ENCODE data around the gene TMEM43.

The TMEM43 gene

GRCh38 chr3:14181253-14181652 is 56.4 kb downstream of the TMEM43 start:
- H4K20me1 ChIP-seq (ENCODE audit: control insufficient read depth, insufficient read depth, low read depth, low read length): peaks cover 4% of the 10 kb centered on the region; the same call in 1 of the 2 replicates
- no peak overlapping the region for H3K27ac ChIP-seq (ENCODE audit: low read depth, low read length)
- H3K4me2 ChIP-seq (ENCODE audit: low read length): no peak overlapping the region
- peaks cover 37% of the 10 kb centered on the region for H3K4me1 ChIP-seq (ENCODE audit: control insufficient read depth, low read length)
- H3K9me2 ChIP-seq (replicated peaks; ENCODE audit: control insufficient read depth, low read length): no peaks in the 10 kb centered on the region
- peaks cover 3% of the 10 kb centered on the region; the same call in 1 of the 2 replicates for H3F3A ChIP-seq (ENCODE audit: control insufficient read depth, insufficient read depth)
- H3K79me2 ChIP-seq (ENCODE audit: control insufficient read depth, low read length): peaks cover 83% of the 10 kb centered on the region
- H3K36me3 ChIP-seq (ENCODE audit: control insufficient read depth, low read length): peaks cover 48% of the 10 kb centered on the region
- TF ChIP-seq EZH2phosphoT487 (IDR thresholded peaks at IDR 0.05; ENCODE audit: borderline replicate concordance, low read length): no peak
- TF ChIP-seq CTCF (IDR thresholded peaks at IDR 0.05; ENCODE audit: low read depth, low read length, poor library complexity, severe bottlenecking): no peak
- H3K27me3 ChIP-seq (ENCODE audit: control insufficient read depth, low read length): no peaks in the 10 kb centered on the region
- no peaks in the 10 kb centered on the region for H3K9me3 ChIP-seq (ENCODE audit: control insufficient read depth, insufficient read depth, low read length)
- H3K4me3 ChIP-seq (ENCODE audit: low read length): no peak overlapping the region

GRCh38 chr3:14183015-14183577 is 58.2 kb downstream of the TMEM43 start:
- H3K4me3 ChIP-seq (ENCODE audit: low read length): no peak overlapping the region
- H3F3A ChIP-seq (ENCODE audit: control insufficient read depth, insufficient read depth): 0 out of 2 replicates have a peak, but pooled peaks cover 3% of the 10 kb centered on the region
- peaks cover 4% of the 10 kb centered on the region; the same call in 1 of the 2 replicates for H4K20me1 ChIP-seq (ENCODE audit: control insufficient read depth, insufficient read depth, low read depth, low read length)
- H3K9me3 ChIP-seq (ENCODE audit: control insufficient read depth, insufficient read depth, low read length): no peaks in the 10 kb centered on the region
- H3K27me3 ChIP-seq (ENCODE audit: control insufficient read depth, low read length): no peaks in the 10 kb centered on the region
- H3K27ac ChIP-seq (ENCODE audit: low read depth, low read length): no peak overlapping the region
- H3K79me2 ChIP-seq (ENCODE audit: control insufficient read depth, low read length): peaks cover 81% of the 10 kb centered on the region
- TF ChIP-seq EZH2phosphoT487 (IDR thresholded peaks at IDR 0.05; ENCODE audit: borderline replicate concordance, low read length) (no peak), CTCF (IDR thresholded peaks at IDR 0.05; ENCODE audit: low read depth, low read length, poor library complexity, severe bottlenecking) (no peak)
- peak overlapping the region; percentile 24; the same call in 1 of the 2 replicates for H3K4me2 ChIP-seq (ENCODE audit: low read length)
- peaks cover 22% of the 10 kb centered on the region for H3K4me1 ChIP-seq (ENCODE audit: control insufficient read depth, low read length)
- H3K36me3 ChIP-seq (ENCODE audit: control insufficient read depth, low read length): peaks cover 65% of the 10 kb centered on the region
- H3K9me2 ChIP-seq (replicated peaks; ENCODE audit: control insufficient read depth, low read length): no peaks in the 10 kb centered on the region

- Histone ChIP-seq H3K9me2 (replicated peaks; ENCODE audit: control insufficient read depth, low read length) (no peaks in the 10 kb centered on the region), H3K27me3 (ENCODE audit: control insufficient read depth, low read length) (no peaks in the 10 kb centered on the region), H3K79me2 (ENCODE audit: control insufficient read depth, low read length) (peaks cover 83% of the 10 kb centered on the region), H4K20me1 (ENCODE audit: control insufficient read depth, insufficient read depth, low read depth, low read length) (peaks cover 4% of the 10 kb centered on the region; the same call in 1 of the 2 replicates), H3K4me1 (ENCODE audit: control insufficient read depth, low read length) (peaks cover 10% of the 10 kb centered on the region; the same call in 1 of the 2 replicates), H3K27ac (ENCODE audit: low read depth, low read length) (no peak overlapping the region), H3K4me3 (ENCODE audit: low read length) (no peak overlapping the region), H3K36me3 (ENCODE audit: control insufficient read depth, low read length) (peaks cover 67% of the 10 kb centered on the region), H3F3A (ENCODE audit: control insufficient read depth, insufficient read depth) (0 out of 2 replicates have a peak, but pooled peaks cover 3% of the 10 kb centered on the region), H3K4me2 (ENCODE audit: low read length) (no peak overlapping the region), H3K9me3 (ENCODE audit: control insufficient read depth, insufficient read depth, low read length) (no peaks in the 10 kb centered on the region)
- TF ChIP-seq CTCF (IDR thresholded peaks at IDR 0.05; ENCODE audit: low read depth, low read length, poor library complexity, severe bottlenecking) (no peak), EZH2phosphoT487 (IDR thresholded peaks at IDR 0.05; ENCODE audit: borderline replicate concordance, low read length) (no peak)
Observed at GRCh38 chr3:14186854-14187458, 62.1 kb downstream of the TMEM43 start.

Data from DOHH2 (cell line).